HEK293 (cell line): ENCODE data around the gene RGL2.

Experiments
- CTCF ChIP-seq: fragments of 450-650 bp; formaldehyde crosslinking; IDR thresholded peaks from 2 replicates; pipeline ENCODE4 v1.5.1; 2016; ENCODE audit warnings: missing biosample characterization, missing genetic modification characterization
- GLI4 ChIP-seq: fragments of 450-650 bp; formaldehyde crosslinking; IDR thresholded peaks from 2 replicates; pipeline ENCODE4 v1.5.1; 2016; ENCODE audit warnings: missing biosample characterization, missing genetic modification characterization
- REPIN1 ChIP-seq: fragments of 450-650 bp; formaldehyde crosslinking; IDR thresholded peaks from 2 replicates; pipeline ENCODE4 v1.5.1; 2017; ENCODE audit warnings: missing biosample characterization, missing genetic modification characterization, low read depth
- SETDB1 ChIP-seq: IDR thresholded peaks from one replicate; pipeline ENCODE4 v1.6.1; 2017; ENCODE audit warnings: mild to moderate bottlenecking, low read length, moderate library complexity, mixed read lengths; ENCODE audit not compliant: insufficient read length
- ZNF140 ChIP-seq: fragments of 450-650 bp; formaldehyde crosslinking; IDR thresholded peaks from 2 replicates; pipeline ENCODE4 v1.5.1; 2016; ENCODE audit warnings: missing biosample characterization, missing genetic modification characterization
- ZNF146 ChIP-seq: fragments of 450-650 bp; formaldehyde crosslinking; IDR thresholded peaks from 2 replicates; pipeline ENCODE4 v1.5.1; 2016; ENCODE audit warnings: missing biosample characterization, missing genetic modification characterization
- ZNF155 ChIP-seq: fragments of 450-650 bp; formaldehyde crosslinking; IDR thresholded peaks from 2 replicates; pipeline ENCODE4 v1.5.1; 2016; ENCODE audit warnings: missing biosample characterization, missing genetic modification characterization
- ZNF501 ChIP-seq: fragments of 450-650 bp; formaldehyde crosslinking; IDR thresholded peaks from 2 replicates; pipeline ENCODE4 v1.5.1; 2016; ENCODE audit warnings: missing biosample characterization, missing genetic modification characterization
- ZNF544 ChIP-seq: fragments of 450-650 bp; formaldehyde crosslinking; IDR thresholded peaks from 2 replicates; pipeline ENCODE4 v1.5.0; 2017; ENCODE audit warnings: missing biosample characterization, missing genetic modification characterization
- ZNF626 ChIP-seq: fragments of 450-650 bp; sonication (Bioruptor Pico); formaldehyde crosslinking; IDR thresholded peaks from 2 replicates; pipeline ENCODE4 v1.5.1; 2018; ENCODE audit warnings: missing biosample characterization, missing genetic modification characterization, inconsistent platforms
- ZNF747 ChIP-seq: fragments of 450-650 bp; formaldehyde crosslinking; IDR thresholded peaks from 2 replicates; pipeline ENCODE4 v1.5.1; 2016; ENCODE audit warnings: missing biosample characterization, missing genetic modification characterization
- ZSCAN23 ChIP-seq: fragments of 450-650 bp; formaldehyde crosslinking; IDR thresholded peaks from 2 replicates; pipeline ENCODE4 v1.5.1; 2016; ENCODE audit warnings: missing biosample characterization, missing genetic modification characterization
- TF ChIP-seq, protein P1 (sequence below): sonication (generic); formaldehyde crosslinking; IDR thresholded peaks from 2 replicates; pipeline ENCODE4 v1.8.1; 2022; ENCODE audit warnings: mild to moderate bottlenecking, moderate library complexity, missing genetic modification reagents
- TF ChIP-seq, protein P2 (sequence below): fragments of 450-650 bp; formaldehyde crosslinking; optimal IDR thresholded peaks from 2 replicates; pipeline ENCODE3; 2016; ENCODE audit warnings: missing biosample characterization, mild to moderate bottlenecking, missing genetic modification characterization

DNA sequence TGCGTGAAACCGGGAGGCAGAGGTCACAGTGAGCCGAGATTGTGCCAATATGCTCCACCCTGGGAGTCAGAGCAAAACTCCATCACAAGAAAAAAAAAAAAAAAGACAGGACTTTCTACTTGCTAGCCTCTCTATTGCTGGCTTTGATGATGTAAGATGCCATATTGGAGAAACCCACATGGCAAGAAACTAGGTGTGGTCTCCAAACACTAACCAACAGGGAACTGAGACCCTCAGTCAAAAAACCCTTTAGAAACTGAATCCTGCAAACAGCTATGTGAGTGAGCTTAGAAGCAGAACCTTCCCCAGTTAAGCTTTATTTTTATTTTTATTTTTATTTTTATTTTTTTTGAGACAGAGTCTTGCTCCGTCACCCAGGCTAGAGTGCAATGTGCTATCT lies 37.2 kb upstream of the RGL2 start:
- TF ChIP-seq, protein P1, sequence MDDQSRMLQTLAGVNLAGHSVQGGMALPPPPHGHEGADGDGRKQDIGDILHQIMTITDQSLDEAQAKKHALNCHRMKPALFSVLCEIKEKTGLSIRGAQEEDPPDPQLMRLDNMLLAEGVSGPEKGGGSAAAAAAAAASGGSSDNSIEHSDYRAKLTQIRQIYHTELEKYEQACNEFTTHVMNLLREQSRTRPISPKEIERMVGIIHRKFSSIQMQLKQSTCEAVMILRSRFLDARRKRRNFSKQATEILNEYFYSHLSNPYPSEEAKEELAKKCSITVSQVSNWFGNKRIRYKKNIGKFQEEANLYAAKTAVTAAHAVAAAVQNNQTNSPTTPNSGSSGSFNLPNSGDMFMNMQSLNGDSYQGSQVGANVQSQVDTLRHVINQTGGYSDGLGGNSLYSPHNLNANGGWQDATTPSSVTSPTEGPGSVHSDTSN (CRISPR knock-in tag), result no peak
- no peak for TF ChIP-seq ZNF747 (tag by site-specific recombination)
- TF ChIP-seq CTCF (tag by site-specific recombination), result no peak
- TF ChIP-seq, protein P2, sequence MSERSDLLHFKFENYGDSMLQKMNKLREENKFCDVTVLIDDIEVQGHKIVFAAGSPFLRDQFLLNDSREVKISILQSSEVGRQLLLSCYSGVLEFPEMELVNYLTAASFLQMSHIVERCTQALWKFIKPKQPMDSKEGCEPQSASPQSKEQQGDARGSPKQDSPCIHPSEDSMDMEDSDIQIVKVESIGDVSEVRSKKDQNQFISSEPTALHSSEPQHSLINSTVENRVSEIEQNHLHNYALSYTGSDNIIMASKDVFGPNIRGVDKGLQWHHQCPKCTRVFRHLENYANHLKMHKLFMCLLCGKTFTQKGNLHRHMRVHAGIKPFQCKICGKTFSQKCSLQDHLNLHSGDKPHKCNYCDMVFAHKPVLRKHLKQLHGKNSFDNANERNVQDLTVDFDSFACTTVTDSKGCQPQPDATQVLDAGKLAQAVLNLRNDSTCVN (tag by site-specific recombination), result no peak
- no peak for TF ChIP-seq ZNF140 (tag by site-specific recombination)
- no peak for TF ChIP-seq ZNF146 (tag by site-specific recombination)
- TF ChIP-seq ZNF501 (tag by site-specific recombination), result no peak
- TF ChIP-seq ZNF155 (tag by site-specific recombination), result no peak
- no peak for TF ChIP-seq REPIN1 (tag by site-specific recombination)
- no peak for TF ChIP-seq ZNF544
- no peak for TF ChIP-seq ZNF626 (tag by site-specific recombination)
- no peak for TF ChIP-seq ZSCAN23 (tag by site-specific recombination)
- no peak for TF ChIP-seq SETDB1
- no peak for TF ChIP-seq GLI4 (tag by site-specific recombination)
